CD4-positive, alpha-beta T cell treated with Interleukin-17A for 4 hours (primary cell): ENCODE results near the gene DLG2.

Experiments used
- DNase-seq: peaks from one replicate; pipeline ENCODE4 v3.0.0-alpha.2; 2020; ENCODE audit warnings: mixed read lengths

The DLG2 gene

DNA sequence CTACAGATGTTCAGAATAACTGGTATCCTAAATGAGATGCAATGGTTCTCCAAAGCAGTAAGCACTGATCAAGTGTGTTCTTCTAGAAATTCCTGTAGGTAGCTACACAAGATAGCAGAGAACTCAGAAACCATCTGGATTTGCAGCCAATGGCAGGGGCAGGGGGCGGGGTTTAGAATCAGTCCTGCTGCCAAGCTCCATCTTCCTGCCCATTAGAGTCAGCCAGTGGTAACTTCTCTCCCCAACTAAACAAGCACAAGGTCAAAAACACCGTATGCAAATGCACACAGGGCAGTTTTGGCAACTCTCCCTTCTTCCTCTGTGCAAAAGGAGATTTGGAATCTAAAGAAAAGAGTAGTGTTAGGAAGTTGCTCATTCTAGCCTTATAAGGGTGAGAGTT lies 2103.5 kb downstream of the DLG2 start:
- no peak for DNase-seq

- DNase-seq, result no peak
Measured at GRCh38 chr11:83522911-83523310, 2104.2 kb downstream of the DLG2 start.

DNA sequence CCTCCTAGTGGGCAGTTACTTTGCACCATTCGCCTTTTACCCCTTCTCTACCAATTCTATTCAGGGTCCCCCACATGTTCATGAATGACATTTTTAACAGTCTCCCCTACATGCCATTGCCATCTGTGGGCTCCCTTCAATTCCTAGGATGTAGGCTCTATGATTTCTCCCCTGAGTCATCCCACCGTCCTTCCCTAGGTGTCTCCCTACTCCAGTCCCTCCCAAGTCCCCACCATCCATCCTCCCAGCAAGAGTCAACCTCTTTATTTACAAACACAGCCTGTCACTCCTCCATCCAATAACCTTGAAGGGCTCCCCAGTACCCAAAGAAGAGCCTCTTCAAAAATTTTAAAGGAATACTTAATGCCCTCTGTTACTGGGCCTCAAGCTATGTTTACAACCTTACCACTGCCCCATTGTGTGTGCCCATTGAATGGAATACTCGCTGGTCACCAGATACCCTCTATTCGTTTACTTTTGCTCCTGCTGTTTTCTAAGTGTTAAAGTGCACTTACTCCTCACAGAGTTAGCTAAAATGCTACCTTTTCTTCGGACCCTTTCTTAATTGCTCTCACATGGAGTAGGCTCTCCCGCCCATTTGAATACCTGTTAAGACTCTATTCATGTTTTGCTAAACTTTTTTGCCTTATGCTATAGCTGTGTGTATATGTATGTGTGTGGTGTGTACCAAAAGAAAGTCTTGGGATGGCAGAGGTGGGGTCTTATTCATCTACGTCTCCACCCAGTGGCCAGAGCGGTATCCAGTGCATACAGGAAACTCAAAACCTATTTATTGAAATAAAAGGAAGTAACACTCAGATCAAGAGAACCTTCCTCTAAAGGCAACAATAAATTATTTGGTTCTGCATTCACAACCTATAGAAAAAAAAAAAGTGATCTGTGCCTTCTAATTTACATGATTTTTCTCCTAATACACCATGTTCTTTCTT lies 2105.2 kb downstream of the DLG2 start:
- DNase-seq, result no peak

DNA sequence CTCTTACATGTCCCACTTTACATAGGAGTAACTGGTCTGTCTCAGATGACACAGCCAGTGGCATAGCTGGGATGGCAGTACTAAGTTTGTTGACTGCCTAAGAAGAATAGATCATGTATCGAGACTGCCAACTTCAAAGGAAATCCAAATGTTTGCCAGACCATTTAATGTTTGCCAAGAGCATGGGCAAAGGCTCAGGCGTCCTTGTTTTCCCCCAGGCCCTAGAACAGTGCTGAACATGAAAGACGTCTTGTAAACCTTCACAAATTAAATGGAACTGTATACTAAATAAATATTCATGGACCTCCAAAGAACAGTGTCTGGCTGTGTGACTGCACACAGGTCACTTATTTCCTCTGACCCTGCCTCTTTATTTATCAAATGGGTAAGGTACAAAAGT lies 2106.3 kb downstream of the DLG2 start:
- no peak for DNase-seq

GRCh38 chr11:83511646-83512045 lies 2115.5 kb downstream of the DLG2 start:
- no peak for DNase-seq

DNA sequence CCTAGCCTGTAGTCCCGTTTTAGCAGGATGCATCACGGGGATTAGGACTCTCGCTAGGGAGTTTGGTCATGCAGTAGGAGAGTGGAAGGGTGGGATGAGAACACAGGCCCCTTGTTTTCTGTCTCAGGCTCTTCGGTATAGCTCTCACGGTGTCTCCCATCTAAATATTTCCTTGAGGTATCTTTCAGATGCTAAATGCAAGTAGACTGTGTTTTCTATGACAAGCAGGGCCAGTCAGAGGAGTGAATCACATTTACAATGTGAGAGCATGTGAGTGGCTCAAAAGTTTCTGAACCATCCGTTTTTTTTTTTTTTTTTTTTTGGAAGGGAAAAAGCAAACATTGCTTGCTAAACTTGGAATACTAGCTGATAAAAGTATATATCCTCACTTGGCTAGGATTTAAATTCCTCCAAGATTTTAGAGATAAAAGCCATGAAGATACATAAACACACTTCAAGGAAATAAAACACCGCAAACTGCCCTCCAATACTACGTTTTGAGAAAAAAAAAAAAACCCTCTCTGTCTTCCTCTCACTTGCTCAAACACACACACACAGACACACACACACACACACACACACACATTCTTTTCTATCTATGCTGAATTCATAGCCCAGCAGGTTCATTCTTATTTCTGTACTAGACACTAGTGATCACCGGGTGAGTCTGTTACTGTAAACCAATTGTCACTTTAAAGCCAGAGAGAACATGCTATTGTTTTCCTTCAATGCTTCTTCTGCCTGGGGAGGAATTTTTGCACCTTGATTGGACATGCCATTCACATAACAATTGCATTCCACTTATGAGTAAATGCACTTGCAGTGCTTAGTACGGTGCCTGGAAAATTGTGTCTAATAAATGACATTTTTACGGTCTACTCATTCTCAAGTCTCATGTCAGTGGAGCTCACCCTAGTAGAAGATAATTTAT lies 2116.3 kb downstream of the DLG2 start:
- no peak for DNase-seq

GRCh38 chr11:83508804-83509203 lies 2118.3 kb downstream of the DLG2 start:
- no peak for DNase-seq

- DNase-seq, result no peak
Measured at GRCh38 chr11:83502041-83502440, 2125.1 kb downstream of the DLG2 start.

- no peak for DNase-seq
Measured at GRCh38 chr11:83493917-83494316, 2133.2 kb downstream of the DLG2 start.

- no peak for DNase-seq
Measured at GRCh38 chr11:83493034-83493433, 2134.1 kb downstream of the DLG2 start.

- DNase-seq, result no peak
Measured at GRCh38 chr11:83483808-83484207, 2143.3 kb downstream of the DLG2 start.

DNA sequence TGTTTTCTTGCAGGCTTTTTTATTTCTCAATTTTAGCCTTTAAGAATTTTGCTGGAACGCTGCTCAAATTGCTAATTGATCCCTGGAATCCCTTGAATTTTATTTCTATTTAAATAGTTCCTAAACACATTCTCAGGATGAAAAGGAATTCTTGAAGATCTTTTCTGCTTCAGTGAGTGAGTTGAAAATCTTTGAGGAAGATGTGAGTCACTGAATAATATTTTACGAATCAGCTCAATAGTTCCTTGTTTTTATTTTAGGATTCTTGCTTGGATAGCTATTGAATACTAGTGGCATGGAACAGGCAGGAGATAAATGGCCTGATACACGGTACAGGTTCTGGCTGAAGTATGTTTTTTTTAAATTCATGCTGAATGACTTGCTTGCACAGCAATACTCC lies 2146.3 kb downstream of the DLG2 start:
- DNase-seq, result no peak

GRCh38 chr11:83480251-83480650 lies 2146.9 kb downstream of the DLG2 start:
- DNase-seq, result no peak

GRCh38 chr11:83477772-83478171 lies 2149.4 kb downstream of the DLG2 start:
- DNase-seq, result no peak

GRCh38 chr11:83475760-83476159 lies 2151.4 kb downstream of the DLG2 start:
- no peak for DNase-seq

DNA sequence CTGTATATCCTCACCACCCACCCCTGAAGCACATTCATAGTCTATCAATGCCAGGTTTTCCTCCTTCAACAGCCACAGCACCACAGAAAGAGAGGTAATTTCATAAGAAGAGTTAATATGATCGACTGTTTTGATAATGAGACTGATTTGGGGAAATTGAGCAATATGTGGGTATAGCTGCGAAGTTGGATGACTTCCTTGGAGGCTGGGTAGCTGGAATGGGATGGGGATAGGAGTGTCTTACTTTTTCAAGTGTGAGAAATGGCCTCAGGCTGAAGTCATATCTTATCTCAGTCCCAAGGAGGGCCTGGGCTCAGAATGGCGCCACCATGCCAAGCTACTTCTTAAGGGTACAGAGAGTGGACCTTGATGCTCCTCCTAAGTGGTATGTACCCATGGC lies 2153.4 kb downstream of the DLG2 start:
- DNase-seq, result no peak

GRCh38 chr11:83472806-83473205 lies 2154.3 kb downstream of the DLG2 start:
- no peak for DNase-seq

GRCh38 chr11:83471831-83472727 lies 2155.1 kb downstream of the DLG2 start:
- DNase-seq, result no peak

DNA sequence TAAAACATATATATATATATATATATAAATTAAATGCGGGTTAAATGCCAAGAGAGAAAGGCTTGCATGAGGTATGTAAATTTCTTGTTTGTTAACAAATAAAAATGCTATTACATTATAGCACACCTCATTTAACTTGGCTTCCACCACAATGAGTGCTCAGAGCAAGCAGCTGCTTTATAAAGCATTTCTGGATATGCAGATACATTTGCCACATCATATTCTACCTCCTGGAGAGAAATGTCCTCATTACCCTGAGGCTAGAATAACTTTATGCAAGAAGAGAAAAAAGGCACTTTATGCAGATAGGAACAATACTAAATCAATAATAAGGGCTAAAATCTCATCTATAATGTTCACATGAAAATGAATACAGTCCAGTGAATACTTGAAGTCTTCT lies 2159.3 kb downstream of the DLG2 start:
- no peak for DNase-seq

DNA sequence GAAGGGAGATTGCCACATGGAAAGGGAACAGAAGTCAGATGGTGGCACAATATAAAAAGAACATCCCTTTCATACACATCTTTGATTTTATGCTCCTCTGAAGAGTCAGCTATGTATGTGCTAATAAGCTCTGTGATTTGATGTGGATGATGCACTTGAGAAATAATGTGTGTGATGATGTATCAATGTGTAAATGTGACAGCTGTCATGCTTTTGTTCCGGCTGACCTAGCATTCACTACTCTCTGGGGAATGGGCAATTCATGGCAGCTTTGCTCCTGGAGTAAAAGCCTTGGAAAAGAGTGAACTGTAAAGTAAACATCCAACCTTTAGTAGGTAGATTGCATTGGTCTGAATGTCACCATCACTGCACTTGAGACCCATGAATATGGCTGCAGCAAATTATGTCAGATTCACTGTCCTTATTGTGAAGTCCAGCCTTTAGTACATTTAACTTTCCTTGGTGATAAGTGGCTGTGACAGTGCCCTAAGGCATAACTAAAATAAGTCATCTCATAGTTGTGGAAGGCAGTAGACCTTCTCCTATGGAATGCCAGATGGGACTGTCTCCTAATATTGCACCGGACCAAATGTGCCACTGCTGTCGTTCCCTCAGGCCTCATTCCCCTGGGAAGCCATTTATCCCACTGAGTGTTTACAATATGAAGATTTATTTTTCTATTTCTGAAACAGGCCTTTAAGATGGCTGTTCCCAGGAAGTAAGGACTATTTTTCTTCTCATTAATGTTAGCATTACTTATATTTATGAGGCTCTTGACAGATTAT lies 2162.8 kb downstream of the DLG2 start:
- no peak for DNase-seq

DNA sequence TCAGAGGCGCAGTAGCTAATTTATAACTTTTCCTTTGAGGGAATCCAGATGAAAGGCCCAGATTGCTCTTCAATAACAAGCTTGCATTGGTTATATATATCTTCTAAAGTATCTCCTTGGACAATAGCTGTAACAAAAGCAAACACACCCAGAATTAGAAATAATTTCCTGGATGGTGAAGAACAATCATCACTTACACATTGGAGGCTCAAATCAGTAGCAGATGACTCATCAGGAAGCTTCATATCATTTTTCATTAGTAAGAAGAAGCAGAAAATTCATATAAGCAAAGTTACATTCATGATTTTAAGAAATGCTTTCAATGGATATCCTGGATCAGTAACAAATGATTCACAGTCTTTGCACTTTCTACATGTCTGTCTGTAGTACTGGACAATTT lies 2167.3 kb downstream of the DLG2 start:
- DNase-seq, result no peak

- no peak for DNase-seq
Measured at GRCh38 chr11:83456566-83456965, 2170.6 kb downstream of the DLG2 start.
